ENCODE measurements around the gene SH2D6.
A peak's percentile ranks its signal among the peaks of the same experiment; 100 is the strongest.
"Not testable (repeated sequence)": the region's sequence is repeated elsewhere in the genome, so short reads cannot be mapped to it uniquely, and the experiment has no call there.

SH2D6 gene

DNA sequence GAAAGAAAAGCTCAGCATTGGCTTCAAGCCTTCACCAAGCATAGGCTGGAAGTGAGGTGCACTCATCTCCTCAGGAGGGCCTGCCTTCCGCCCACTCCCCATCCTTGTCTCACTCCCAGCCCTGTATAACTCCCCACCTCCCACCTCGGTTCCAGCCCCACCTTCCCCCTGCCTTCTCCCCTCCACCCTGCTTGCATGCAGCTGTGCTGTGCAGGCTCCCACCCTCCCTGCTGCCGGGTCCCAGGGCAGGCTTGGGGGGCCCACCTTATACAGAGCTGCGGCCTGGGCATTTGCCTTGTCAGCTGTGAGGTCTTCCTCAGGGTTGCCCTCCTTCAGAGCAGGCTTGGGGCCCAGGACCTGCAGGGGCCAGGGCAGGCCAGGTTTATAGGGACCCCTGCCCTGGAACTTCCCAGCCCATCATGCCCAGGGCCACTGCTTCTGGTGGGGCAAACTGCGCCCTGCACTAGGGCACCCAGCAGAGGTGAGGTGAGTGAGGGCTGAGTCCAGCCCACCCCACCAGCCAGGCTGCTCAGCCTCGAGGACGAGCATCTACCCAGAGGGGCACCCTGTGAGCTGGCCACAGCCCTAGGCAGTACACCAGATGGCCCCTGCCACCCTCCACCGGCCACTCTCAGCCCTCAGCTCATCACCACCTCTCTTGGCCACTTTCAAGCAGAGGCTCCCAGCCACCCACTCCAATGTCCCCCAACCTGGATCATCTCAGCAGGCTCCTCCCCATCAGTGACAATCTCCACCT is 19.9 kb upstream of the SH2D6 start:
- no peak for DNase-seq

DNA sequence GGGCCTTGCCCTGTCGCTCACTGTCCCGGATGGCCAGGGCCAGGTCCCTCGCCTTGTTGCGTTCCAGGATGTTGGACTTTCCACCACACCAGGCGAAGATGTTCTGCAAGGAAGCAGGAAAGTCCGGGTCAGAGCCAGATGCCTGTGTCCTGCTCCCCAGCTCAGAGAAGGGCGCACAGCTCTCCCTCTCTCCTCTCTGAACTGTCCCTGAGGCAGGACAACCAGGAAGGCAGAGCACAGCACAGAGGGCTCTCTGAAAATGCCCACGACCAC is 19.4 kb upstream of the SH2D6 start:
- DNase-seq: no peak

DNA sequence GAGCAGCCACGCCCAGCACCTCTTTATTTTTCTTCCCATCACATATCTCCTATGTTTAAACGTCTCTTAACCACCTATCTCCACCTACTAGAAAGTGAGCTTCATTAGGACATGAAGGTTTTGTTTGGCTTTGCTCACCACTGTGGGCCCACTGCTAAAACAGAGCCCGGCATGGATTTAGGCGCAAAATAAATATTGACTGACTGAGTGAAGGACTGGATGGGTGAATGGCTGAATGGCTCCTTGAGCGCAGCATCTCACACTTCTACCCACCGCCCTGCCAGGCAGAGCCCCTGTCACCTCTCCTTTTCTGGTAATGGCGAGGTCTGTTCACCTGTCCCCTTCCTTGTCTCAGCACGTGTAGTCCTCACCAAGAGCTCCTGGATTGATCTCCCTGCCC is 18.5 kb upstream of the SH2D6 start:
- no peak for DNase-seq

DNA sequence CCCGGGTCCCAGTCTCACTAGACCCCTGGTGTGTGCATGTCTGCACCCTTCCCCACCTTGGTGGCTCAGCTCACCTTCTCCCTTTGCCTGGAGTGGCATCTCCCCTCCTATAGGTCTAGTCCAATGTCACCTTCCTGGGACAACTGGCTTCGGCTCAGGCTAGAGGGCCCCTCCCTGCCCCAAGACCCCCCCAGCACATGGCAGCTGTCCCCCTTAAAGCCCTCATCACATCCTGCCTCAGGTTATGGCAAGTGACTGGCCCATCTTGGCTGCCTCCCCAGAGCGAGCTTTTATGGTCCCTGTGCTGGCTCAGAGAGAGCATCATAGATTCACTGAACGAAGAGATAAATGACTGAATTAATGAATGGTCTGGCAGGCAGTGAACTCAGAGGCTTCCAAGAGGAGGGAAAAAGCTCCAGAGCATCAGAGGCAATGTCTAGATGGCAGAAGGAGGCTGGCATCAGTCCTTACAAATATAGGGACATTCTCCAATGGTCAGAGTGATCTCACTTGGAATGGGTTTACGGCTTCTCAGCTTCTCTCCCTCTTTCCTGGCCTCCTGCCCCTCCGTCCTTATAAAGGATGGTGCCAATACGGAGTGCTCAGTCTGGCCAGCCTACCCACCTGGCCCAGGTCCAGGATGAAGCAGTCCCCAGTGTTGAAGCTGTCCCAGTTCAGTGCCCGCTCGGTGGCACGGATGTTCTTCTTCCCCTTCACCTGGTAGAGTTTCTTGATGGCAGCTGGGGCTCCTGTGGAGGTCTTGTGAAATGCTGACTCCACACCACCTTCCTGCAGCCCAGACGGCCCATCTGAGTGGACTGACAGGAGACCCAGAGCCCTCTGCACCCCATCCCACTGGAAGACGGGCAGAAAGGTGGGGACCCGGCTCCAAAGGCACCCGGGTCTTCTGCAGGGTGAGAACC is 17.7 kb upstream of the SH2D6 start:
- no peak for DNase-seq

DNA sequence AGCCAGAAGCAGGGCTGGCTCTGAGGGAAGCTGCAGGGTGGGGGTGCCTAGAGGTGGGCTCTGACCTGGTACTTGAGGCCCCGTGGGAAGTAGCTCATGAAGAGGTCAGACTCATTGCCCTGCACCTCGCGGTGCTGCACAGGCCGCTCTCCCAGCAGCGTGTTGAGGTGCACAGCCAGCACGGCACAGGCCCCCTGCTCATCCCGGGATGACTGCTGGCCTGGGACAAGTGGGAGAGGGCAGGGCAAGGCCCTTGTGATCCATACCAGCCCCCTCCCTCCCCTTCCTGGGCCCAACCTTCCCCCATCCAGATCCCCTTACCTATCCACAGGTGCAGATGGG is 17.1 kb upstream of the SH2D6 start:
- no peak for DNase-seq

DNA sequence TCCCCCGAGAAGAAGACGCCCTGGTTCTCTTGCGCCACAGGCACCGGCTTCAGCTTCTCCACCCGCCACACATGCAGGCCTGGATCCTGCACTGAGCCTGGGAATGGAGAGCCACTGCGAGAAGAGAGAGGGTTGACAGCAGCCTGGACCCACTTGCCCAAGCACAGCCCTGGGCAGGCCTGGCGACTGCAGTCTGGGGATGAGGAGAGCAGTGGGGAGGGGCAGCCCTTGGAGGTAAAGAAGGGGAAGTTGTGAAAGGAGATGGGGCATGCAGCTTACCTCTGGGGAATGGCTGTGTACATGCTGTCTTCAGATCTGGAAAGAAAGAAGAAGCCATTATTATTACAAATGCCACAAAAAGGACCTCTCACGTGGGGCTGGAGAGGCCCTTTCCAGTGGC is 16.7 kb upstream of the SH2D6 start:
- no peak for DNase-seq

DNA sequence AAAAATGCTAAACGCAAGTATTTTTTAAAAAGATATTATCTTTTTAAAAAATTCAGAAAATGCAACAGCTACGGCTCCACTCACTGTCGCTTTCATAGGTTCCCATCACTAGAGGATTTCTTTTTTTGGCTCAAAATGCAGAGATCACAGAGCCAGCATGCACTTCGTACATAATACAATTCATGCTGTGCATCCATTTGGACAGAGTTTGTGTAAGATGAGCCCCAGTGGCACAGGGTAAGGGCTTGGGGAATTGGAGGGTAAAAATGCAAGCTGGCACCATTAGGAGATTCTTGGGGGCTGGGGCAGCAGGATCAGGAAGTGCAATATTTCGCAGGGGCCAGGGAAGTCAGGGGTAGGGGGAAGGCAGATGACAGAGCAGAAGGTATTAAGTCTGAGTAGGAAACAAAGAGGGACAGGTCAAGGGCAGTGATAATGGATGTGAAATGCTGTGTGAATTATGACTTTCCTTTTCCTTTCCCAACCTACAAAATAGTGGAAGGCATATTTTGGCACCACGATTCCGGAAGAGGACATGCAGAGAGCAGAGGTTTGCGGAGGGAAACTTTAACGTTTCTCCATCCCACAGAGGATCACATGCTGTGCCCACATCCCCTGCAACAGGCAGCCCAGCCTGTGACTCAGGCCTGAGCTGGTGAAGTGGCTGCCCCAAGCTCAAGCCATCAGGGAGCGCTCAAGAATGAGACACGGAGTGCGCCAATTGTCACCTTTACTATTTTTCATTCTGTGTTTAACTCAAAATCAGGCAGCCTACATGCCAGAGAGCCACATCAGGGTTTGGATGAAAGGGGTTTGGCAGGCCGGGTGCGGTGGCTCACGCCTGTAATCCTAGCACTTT is 13.1 kb upstream of the SH2D6 start:
- peak; percentile 16 for DNase-seq

DNA sequence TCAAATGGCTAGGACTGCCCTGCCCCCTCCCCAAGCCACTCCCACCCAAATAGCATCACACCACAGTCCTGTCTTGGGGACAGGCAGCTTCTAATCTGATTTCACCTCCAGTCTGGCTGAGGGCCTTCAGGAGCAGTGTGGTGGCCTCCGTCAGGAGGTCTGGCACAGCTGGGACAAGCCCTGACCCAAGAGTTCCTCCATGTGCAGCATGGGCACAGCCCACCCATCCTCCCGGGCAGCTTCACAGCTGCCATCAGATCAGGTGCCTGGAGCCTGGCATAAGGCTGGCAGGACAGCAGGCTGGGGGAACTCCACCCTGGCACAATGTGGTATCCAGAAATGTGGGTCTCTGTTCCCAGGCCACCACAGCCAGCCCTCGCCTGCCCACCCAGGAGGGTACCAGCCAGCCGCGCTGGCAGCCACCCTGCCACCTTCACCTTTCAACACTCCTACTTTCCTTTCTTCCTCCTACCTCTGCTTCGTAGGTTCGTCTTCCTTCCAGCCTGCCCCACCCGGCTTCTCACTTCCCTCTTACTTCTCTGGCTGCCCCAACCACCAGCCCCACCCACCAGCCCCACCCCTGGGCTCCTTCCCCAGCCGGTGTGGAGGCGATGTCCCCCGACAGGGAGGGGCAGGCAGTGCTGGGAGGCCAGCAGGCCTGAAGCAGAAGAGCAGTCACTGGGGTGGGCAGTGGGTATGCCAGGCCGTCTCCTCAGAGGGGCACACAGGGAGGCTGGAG is 8.5 kb upstream of the SH2D6 start, which contains the start of gene CAPG:
TSS of gene CAPG (minus strand) at position 522 of the 739 bp plus-strand sequence. CDS start 8,221 bp downstream, outside the sequence.
- no peak for DNase-seq

DNA sequence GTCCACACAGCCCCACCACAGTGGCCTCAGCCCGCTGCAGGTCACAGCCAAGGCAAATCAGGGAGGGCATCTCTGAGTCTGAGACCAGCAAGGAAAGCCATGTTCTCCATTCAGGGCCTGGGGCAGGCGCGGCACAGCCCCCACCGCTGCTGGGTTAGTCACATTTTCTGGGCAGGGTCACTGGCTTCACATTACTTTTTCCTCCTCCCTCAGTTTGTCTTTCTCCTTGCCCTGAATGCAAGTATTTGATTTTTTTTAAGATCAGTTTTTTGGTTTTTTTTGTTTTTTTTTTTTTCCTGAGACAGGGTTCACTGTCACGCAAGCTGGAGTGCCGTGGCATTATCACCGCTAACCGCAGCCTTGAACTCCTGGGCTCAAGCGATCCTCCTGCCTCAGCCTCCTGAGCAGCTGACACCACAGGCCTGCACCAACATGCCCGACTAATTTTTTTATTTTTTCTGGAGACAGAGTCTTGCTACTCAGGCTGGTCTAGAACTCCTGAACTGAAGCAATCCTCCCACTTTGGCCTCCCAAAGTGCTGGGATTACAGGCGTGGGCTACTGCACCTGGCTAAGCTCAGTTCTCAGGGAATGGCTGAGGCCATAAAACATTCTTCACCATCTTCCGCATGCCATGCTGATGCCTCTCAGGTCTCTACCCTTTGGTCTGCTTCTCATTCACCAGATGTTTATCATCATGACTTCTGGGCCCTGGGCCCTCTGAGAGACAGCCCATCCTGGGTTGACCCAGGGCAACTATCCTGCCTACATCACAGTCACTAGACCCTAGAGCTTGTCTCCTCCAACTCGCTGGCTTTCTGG is 7.7 kb upstream of the SH2D6 start:
- no peak for DNase-seq

DNA sequence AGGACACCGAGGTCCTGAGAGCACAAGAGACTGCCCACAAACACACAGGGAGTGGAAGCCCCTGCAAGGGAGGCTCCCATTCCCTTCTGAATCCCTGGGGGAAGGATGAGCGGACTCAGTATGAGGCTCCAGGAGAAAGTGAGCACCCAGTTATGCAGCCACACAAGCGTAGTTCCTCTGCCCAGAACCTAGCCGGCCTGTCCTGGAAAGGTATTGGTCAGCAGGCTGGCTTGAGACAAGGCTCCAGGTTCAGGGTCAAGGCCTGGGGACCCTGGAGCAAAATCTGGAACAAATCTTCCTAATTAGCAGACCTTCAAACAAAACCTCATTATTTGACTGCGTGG is 7.1 kb upstream of the SH2D6 start:
- no peak for DNase-seq

DNA sequence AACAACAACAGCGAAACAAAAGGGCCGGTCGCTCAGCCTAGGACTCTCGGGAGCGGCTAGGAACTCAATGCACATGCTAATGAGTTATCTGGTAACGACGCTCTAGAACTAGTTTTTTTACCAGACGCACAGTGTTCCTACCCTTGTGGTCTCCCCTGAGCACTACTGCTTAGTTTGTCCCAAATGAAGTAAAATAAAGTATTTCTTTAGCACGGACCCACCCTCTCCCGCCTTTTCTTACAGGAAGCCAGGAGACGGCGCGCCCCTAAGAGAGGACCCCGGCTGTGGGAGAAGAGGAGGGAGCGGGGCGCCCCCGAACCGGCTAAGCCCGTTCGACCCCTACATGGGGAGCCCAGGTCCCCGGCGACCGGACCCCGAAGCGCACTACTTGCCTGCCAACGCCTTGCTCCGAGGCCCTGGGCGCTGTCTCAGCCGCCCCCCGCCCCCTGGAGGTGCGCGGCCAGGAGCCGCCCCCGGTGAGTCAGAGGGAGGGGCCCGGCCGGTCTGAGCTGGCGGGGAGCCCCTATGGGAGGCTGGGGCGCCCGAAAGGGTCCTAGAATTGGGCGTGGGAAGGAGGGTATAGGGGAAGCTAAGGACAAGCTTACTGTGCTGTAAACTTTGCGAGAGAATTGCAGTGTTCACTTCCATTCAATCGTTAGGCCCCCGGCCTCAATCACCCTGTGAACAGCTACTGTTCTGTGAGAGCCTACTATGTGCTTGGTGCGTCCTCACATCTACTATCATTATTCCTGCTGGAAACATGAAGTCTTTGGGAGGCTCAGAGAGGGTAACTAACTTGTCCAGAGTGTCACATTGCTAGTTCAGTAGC is 4.7 kb upstream of the SH2D6 start:
- DNase-seq: peak; percentile 16

DNA sequence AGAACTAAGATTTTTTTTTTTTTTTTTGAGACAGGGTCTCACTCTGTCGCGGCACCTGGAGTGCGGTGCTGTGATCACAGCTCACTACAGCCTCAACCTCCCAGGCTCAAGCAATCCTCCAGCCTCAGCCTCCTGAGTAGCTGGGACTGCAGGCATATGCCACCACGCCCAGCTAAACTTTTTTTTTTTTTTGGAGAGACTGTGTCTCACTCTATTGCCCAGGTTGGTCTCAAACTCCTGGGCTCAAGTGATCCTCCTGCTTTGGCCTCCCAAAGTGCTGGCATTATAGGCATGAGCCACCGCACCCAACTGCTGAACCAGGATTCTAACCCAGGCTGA is 4.1 kb upstream of the SH2D6 start:
- not testable (repeated sequence) for DNase-seq

DNA sequence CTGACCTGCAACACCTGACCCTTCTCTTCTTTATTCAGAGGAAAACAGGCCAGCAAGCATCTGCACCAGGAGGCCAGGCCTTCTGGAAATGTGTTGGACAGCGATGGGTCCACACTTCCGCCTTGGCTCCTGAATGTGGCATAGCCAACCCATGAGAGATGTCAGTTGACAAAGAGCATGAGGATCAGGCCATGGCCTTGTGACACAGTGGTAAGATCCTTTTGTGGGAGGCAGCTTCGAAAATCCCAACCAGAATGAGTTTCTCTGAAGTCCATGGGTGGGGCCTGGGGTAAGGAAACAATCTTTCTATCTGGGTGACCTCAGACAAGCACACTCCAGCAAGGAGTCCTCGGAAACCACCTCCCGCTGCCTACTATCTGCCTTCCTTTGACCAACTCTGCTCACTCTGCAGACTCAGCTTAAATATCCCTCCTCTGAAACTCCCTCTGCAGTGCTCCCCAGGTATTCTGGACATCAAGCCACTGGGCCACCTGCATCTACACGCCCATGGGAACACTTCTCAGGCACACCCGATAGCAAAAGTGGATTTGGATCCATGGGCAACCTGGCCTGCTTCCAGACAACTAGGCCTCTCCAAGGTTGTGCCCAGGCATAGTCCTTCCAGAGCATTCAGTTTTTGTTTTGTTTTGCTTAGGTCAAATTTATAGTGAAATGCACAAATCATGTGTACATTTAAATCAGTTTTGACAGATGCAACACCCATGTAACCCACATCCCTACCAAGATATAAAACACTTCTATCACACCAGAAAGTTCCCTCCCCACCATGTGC is 3.6 kb upstream of the SH2D6 start:
- no peak for DNase-seq

DNA sequence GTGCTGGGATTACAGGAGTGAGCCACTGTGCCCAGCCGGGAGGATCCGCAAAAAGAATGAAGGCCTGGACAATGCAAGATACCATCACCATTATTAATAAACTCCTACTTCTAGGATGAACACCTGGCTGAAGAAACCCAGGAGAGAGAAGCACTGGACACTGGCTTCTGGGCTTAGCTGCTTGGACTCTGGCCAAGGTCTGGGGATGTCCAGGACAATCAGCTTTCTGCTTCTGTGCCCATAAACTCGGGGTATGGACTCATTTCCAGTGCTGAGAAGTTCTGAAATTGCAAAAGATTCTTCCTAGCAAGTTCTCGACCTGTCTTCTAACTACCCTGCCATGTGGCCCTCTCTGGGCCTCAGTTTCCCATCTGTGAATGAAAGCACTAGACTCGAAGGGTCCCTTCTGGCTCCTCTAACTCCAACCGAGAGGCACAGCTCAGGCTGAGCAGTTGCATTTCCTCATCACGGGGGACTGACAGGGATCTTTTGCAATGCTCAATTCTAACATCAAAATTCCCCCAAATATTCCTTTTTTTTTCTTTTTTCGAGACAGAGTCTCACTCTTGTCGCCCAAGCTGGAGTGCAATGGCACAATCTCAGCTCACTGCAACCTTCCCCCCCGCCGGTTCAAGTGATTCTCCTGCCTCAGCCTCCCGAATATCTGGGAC is 2.4 kb upstream of the SH2D6 start:
- no peak for DNase-seq

DNA sequence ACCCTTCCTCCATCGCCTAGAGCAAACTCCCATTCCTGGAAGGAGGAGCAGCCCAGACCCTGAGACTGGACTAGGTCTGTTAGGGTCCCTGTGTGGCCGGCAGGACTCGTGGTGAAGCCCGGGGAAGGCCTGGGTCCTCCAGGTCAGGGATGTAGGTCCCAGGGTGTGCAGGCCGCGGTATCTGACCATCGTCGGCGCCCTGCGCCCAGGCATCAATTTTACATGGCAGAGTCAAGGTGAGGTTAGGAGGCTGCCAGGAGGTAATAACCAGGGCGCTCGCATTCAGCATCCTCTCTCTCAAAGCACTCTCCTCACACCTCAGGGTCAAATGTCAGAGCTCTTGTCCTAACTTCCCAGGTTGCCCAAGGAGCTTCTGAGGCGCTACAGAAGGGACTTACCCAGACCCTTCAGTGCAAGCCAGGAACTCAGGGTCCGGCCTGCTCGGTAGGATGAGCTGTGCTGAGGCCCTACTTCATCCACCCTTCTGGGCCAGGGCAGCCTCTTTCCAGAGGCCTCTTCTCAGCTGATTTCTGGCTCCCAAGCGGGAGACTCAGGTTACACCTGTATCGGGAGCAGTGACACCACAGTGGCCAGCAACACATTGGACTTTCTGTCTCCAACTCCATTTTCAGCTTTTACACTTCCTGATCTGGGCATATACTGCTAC is 628 bp downstream of the SH2D6 start:
- DNase-seq: no peak

DNA sequence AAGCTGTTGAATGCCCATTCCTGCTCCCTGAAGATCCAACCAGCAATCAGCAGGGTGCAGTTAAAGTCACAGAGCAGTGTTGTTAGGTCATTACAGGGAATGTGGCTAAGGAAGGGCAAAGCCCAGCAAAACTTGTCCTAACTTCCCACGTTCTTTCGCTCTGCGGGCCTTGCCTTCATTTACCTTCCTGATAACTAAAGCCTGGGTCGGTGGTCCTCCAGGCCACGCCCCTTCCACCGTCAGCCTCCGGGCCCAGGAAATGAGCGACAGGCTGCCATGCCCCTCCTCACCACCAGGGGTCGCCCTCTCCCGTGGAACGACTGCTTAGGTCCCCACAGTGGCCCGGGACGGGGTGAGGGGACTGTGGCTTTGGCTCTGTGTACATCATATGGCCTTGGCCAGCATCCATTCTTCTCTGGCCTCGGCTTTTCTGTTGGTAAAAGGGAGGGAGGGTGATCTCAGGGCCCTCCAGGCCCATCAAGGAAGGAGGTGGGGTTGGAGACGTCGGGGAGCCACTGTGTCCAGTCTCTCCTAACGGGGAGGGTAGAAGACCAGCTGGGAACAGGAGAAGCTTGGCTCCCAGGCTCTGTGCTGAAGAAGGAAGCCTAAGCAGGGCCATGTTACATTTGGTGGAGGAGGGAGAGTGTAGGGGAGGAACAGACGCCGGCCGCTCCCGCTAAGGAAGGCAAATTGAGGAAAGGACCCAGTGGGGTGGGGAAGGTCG is 2.2 kb downstream of the SH2D6 start:
- DNase-seq: peak; percentile 58

DNA sequence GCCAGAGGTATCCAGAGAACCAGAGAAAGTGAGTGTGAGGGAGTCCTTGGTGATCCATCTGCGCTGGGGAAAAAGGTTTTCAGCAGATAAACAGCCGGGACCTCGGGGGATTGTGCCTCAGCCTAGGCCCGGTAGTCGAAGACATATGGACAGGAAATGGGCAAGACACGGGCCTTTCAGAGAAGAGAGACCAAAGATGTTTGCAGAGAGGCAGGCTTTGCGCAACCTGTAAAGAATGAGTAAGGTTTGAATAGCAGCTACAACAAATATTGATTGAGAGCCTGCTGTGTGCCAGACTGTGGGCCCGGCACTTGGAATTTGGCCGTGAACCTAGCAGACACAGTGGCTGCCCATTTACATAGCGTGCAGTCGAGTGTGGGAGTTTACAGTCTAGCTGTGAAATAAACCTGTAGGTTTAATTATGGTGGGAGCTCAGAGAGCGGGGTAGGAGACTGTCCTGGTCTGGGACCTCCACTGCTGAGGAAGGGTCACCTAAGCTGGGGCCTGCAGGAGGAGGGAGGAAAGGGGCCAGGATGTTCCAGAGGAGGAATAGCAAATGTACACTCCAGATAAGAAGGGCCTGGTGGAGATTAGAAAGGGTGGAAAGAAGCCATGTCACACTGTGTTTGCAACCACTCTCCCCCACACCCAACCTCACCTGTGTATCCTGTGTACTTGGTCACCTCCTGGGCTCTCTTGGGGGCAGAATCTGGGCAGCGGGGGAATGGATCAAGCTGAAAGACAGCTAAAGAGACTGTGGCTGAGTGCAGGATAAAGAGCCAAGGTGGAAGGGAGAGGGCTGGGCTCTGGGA is 3.0 kb downstream of the SH2D6 start:
- no peak for DNase-seq
